RCC 7860 (cell line): Measurements from ENCODE around the gene SNAI3.

Experiments
- DNase-seq: peaks from one replicate; pipeline ENCODE4 v3.0.0-alpha.2; 2015; ENCODE audit warnings: low spot score
- FAIRE-seq: peaks from 2 replicates; lab custom pipeline; 2012; peaks lifted over from hg19 to GRCh38; lab: Jason Lieb, UNC

SNAI3 gene

DNA sequence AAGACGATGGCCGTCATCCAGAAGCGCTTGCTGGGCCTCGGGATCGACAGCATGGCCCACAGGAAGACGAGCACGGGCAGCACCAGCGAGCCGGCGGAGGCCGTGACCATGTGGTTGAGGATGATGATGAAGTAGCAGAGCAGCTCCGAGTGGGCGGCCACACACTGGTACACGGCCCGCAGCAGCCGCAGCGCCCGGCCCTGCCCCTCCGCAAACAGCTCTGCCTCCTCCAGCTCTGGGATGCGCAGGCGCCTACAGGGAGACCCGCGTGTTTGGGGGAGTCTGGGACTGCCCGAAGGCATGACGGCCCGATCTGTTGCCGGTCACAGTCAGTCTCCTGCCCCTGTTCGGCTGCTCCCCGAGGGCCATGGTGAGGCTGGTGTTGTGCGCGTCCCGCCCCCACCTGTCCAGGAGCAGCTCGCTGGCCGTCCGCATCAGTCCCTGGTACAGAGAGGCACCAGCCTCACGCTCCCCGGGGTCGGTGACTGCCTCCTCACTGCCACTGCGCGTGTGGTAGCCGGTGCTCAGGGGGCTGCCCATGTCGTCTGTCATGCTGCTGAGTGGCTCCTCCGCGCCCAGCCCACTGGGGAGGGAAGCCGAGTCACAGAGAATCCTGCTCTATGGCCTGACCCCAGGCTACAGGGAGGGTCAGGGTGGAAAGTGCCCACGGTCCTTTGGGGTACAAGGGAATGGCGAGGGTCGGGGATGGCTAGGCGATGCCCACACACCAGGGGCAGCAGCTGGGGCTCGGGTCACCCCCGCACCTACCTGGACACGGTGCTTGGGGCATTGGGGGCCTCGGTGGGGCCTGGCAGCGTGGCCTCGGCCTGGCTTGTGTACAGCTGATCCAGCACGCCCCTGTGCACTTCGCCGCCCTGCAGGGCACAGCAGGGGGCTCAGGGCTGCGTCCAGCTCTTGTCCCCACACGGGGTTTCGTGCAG is 35.8 kb upstream of the SNAI3 start:
- no peak for FAIRE-seq
- no peak for DNase-seq

DNA sequence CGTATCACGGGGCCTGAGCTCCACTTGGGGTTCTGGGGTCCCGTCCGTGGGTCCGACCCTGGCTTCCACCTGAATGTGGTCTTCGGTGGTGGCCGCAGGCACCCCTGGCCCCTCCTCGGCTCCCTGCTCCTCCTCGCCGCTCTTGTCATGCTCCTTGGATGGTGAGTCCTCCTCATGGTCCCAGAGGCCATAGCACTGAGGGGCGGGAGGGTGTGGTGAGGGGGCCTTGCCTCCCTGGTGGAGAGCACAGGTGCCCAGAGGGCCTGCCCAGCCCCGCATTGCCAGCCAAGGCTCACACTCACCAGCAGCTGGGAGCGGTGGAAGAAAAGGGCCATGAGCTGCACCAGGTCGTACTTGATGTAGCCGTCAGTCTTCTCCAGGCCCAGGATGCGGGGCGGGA is 34.9 kb upstream of the SNAI3 start:
- no peak for FAIRE-seq
- DNase-seq: no peak

DNA sequence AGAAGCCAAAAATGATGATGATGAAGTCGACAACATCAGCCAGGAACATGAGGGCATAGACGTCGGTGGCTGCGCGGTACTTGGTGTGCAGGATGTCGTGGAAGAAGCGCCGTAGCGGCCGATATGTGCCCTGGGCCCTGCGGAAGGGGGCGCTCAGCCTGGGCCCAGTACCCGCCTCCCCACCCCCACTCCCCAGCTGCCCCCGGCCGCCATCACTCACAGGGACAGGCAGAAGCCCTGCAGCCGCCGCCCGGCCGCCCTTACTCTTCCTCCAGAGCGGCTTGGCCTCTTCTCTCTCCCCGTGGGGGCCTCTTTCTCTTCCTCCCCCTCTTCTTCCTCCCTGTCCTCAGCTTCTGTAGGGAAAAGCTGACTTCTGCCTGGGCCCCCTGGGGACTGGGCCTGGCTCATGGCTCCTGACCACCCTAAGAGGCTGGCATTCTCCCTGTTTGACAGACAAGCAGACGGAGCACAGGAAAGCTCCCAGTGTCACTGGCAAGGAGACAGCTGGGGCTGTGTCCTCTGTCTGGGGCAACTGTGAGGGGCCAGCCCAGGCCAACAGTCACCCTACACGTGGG is 34.2 kb upstream of the SNAI3 start:
- FAIRE-seq: no peak
- DNase-seq: no peak

DNA sequence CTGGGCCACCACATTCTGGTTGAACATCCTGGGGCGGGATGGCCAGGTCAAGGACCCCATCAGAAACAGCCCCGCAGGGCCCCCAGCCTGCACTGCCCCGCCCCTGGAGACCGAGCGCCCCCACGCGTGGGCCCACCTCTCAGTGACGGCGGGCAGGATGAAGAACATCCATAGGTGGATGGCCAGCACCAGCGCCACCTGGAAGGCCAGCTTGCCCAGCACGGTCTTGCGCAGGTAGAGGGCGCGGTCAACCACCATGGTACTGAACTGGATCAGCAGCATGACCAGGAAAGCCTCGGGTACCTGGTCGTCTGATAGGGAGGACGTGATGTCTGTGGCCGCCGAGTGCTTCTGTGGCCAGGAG is 33.6 kb upstream of the SNAI3 start:
- DNase-seq (no peak), FAIRE-seq (no peak)

DNA sequence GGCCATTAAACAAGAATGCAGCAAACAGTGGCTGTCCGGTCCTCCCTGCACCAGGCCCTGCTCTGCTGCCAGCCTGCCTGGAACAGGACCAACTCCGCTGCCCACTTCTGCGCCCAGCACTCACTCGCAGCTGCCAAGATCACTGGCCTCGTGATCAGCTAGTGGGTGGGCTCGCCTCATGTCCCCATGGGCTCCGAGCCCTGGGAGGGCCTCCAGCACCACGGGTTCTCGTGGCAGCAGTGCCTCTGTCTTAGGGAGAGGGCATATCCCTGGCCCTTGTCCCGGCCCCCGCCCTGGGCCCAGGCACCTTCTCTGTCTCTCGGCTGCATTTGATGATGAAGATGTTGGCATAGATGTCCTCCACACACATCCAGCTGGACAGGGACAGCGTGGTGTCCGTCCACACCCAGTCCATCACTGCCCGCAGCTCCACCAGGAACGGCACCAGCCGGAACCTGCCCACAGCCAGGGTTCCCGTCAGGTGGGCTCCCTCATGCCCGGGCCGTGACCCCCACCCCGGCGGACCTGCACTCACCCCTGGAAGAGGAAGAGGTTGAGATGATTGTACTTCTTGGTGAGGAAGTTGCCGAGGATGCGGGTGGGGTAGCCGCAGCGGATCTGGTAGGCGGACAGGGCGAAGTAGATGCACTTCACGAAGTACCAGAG is 33.1 kb upstream of the SNAI3 start:
- DNase-seq: no peak
- FAIRE-seq: no peak

DNA sequence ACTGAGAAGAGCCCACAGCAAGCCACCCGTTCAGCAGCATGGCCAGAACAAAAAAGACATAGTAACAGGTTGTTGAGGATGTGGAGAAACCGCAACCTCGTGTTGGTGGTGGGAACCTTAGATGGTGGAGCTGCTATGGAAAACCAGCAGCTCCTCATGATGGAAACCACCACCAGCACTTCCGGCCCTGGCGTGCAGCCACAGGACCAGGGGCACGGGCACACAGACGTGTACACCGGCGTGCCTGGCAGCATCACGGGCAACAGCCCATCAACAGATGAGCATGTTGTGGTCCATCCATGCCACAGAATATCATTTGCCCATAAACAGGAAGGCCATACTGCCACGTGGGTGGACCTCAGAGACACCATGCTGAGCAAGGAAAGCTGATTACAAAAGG is 31.9 kb upstream of the SNAI3 start:
- DNase-seq (no peak), FAIRE-seq (no peak)

DNA sequence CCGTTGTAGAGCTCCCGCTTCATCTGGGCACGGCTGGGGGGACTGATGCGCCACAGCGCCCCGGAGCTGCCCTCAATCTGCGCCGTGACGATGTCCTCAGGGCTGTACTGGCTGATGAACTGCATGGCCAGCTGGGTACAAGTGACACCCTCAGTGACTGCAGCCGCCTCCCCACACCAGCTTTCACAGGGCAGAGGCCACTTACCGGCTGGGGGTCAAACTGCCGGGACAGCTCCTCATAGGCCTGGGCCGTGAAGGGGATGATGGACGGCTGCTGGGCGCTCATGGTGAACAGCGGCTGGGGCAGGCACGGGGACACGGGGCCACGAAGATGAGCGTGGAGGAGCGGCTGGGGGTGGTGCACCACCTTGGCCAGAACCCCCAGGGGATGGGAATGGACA is 30.3 kb upstream of the SNAI3 start:
- FAIRE-seq: no peak
- no peak for DNase-seq

DNA sequence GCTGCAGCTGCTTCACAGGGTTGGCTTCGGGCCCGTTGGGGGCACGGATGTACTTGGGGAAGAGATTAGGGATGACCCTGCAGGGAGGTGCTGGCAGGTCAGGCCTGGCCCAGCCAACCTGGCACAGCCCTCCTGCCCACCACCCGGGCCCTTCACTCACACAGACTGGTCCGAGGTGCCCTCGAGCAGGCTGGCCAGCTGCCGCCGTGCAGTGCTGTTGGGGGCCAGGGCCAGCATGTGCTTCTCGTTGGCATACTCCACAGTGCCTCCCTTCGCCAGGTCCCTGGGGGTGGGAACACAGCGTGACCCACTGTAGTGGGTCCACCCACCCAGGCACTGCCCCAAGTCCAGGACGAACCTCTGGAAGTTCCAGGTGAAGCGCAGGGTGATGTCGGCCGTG is 29.9 kb upstream of the SNAI3 start:
- FAIRE-seq (no peak), DNase-seq (no peak)

DNA sequence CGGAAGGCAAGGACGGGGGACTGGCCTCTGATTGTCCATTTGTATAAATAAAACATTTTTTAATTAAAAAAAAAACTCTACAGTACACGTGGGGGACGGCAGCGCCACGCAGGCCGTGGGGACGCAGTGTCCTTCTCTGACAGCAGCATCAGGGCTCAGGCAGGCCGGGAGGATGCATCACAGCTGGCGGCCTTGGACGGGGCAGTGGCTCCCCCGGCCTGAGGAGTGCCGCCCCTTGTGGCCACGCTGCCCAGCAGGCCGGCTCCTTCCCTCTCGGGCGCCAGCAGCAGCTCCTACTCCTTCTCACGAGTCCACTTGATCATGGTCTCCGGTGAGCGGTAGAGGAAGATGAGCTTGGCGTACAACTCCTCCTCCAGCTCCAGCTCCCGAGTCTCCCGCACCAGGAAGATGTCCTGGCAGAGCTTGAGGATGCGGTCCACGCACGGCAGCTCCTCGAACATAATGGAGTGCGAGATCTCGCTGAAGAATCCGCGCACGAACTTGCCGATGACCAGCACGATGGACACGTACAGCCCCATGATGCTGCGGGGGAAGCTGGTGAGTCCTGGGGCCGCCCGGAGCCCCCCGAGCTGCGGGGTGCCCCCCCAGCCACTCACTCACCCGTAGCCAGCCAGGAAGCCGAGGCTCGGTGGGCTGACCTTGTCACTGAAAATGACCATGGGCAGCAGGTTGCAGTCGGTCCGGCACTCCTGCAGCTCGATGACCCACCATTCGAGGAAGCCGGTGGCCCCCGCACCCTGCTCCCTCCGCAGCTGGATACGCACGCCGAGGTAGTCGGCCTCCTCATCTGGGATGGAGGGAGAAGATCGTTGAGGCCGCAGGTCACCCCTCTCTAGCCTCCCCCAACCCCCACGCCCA is 29.2 kb upstream of the SNAI3 start:
- DNase-seq: no peak
- FAIRE-seq: no peak

DNA sequence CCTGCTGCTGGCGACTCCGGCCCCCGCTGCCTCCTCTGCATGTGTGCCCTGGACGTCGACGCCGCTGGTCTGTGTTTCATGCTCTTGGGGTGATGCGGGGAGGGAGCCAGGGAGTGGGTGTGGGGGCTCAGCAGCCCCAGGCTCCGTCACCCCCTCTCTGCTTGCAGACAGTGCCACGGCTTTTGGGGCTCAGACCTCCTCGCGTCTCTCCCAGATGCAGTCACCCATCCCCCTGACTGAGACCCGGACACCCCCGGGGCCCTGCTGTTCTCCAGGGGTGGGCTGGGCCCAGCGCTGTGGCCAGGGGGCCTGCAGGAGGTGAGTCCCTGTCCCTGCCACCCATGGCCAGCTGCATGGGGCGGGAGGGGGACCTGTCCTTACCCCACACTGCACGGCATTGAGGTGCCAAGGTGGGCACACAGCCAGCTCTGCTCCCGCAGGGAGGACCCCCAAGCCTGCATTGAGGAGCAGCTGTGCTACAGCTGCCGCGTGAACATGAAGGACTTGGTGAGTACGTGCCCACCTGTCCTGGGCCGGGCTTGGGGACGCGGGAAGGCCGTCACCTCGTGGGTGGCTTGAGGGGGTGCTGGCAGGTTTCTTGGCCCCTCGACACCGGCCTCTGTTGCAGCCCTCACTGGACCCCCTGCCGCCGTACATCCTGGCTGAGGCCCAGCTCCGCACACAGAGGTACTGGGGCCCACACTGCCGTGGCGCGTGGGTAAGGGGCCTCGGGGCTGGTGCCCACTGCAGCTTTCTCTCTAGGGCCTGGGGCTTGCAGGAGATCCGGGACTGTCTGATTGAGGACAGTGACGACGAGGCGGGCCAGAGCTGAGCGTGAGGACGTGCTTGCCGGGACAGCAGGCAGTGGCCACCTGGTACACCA is 28.4 kb upstream of the SNAI3 start:
- no peak for FAIRE-seq
- no peak for DNase-seq

DNA sequence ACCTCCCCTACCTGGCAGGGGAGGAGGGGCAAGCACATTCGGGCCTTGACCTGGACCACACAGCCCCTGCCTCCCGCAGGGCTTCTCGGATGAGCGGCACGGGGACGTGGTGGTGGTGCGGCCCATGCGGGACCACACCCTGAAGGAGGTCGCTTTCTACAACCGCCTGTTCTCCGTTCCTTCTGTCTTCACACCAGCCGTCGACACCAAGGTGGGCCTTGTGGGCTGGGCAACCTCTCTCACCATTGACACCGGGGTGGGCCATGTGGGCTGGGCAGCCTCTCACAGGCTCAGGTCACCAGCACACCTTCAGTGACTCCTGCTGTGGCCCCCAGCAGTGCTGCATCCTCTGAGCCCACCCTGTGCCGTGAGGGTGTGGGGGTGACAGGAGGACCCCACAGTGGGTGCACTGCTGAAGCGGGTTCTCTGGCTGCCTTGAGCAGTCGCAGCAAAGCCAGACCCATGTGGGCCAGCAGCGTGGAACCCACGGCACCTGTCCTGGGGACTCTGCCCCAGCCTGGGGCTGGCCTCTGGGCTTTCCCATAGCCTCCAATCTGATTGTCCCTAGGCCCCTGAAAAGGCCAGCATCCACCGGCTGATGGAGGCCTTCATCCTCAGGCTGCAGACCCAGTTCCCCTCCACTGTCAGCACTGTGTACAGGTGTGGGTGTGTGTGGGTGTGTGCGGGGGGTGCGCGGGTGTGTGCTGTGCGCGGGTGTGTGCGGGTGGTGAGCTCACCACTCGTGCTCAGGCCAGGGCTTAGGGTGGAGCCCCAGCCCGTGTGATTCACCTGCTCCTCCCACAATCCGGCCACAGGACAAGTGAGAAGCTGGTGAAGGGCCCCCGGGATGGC is 27.5 kb upstream of the SNAI3 start:
- peak; percentile 53 for DNase-seq
- no peak for FAIRE-seq

DNA sequence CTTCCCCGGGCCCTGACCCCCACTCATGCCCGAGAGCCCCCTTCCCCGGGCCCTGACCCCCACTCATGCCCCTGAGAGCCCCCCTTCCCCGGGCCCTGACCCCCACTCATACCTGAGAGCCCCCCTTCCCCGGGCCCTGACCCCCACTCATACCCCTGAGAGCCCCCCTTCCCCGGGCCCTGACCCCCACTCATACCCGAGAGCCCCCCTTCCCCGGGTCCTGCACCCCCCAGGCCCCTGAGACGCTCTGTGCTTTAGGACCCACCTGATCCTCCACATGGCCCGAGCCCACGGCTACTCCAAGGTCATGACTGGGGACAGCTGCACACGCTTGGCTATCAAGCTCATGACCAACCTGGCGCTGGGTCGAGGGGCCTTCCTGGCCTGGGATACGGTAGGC is 26.7 kb upstream of the SNAI3 start:
- no peak for DNase-seq
- FAIRE-seq: no peak

DNA sequence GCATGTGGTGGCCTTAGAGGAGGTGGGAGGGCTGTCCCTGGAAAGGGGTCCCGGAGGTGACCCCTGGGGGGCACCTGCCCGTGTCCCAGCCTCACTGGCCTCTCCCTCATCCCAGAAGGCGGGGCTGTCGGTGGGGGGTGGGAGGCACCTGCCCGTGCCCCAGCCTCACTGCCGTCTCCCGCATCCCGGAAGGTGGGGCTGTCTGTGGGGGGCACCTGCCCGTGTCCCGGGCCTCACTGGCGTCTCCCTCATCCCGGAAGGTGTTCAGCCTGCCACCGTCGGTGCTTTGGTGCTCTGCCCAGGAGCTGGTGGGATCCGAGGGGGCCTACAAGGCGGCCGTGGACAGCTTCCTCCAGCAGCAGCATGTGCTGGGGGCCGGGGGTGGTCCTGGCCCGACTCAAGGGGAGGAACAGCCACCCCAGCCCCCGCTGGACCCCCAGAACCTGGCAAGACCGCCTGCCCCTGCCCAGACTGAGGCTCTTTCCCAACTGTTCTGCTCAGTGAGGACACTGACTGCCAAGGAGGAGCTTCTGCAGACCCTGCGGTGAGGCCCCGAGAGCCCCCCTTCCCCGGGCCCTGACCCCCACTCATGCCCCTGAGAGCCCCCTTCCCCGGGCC is 26.2 kb upstream of the SNAI3 start:
- FAIRE-seq (no peak), DNase-seq (no peak)

DNA sequence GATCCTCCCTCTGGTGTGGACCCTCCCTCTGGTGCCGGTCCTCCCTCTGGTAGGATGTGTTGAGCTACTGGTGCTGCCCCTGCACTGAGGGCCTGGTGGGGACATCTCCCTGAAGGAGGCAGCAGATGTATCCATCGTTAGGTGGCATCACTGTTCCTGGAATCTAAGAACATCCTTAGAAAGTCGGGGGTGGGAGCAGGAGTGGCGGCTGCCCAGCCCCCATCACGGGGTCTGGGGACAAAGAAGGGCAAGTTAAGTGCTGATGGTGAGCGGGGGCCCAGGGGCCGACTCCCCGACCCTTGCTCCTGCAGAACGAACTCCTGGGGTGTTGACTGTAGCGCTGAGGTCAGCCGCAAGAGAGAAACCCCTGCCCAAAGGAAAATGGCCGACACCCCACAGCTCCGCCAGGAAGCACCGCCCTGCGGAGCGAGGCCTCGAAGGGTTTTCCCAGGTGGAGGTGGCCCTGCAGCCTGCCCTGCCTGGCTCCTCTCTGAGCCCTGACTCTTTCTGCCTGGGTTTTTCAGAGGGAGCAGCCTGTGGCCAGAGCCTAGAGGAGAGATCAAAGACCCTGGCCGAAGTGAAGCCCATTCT is 25.5 kb upstream of the SNAI3 start:
- no peak for FAIRE-seq
- no peak for DNase-seq

DNA sequence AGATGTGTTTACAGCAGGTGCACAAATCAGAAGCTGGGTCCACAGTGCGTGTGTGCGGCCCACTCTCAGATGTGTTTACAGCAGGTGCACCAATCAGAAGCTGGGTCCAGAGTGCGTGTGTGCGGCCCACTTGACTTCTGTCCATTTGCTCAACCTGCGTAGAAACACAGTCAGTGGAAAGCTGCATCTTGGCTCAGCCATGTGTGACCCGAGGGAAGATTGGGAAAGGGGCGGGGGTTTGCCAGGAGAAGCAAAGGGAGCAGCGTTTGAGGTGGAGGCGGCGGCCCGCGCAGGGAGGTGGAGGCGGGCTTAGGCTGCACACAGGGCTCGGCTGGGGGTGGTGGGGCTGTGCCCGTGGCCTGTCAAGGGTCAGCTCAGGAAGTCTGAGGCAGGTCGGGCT is 24.2 kb upstream of the SNAI3 start:
- DNase-seq (no peak), FAIRE-seq (no peak)

DNA sequence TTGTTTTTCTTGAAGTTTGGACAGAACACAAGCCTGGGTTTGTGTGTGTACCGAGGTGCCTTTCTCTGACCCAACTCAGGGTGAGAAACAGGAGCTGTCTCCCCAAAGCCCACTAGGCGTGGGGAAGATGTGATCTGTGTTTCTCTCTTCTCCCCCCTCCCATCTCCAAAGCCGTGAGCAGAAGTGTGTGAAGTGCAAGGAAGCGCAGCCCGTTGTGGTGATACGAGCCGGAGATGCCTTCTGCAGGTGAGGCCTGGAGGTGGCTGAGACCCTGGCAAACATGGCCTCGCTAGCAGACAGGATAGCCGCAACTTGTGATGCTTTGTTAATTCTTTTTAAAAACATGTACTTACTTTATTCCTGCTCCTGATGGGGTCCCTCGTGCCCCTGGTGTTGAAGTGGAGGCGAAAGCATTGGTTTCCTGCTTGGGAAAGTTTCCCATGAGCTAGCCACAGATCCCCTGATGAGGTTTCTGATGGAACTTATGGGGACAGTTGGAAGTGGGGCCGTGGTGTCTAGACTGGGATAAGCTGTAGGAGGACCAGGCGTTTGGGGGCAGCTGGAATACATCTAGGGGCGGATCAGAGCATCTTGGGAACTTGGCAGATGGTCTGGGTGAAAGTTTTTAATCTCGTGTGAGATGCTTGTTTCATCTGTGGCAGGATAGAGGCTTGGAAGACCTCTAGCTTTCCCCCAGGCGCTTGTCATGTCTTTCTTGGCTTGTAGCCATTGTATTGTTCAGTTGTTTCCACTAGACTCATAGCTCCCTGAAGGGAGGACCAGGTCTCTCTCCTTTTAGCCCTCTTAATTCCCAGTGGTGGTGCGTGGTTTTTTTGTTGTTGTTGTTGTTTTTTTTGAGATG is 20.9 kb upstream of the SNAI3 start:
- FAIRE-seq (no peak), DNase-seq (no peak)

DNA sequence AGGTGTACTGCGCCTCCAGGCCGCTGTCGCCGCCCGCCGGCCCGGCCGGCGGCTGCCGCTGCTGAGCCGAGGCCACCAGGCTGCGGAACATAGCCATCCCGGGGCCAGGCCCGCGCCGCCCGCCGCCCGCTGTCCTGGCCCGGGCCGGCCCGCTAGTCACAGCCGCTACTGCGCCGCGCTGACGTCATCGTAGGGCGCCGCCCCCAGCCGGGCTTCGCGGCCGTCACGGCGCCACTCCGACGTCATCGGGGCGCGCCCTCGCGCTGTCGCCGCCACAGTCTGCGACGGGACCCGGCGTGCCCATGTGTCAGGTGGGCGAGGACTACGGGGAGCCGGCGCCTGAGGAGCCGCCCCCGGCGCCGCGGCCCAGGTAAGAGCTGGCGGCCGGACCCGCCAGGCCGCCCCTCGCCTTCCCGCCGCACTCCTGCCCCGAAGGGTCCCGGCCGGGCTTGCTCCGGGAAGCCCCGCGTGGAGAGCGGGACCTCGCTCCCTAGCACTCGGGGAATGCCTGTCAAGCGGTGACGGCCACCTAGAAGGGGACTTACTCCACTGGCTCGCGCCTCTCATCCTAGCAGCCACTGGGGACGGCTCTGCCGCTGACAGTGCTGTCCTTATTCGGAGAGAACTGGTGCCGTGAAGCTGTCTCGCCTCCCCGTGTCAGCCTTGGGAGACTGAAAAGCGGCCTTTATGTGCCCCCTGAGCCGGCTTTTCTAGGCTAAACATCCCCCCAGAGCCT is 20.1 kb upstream of the SNAI3 start, which contains the start of the genes CTU2 and RNF166:
Gene CTU2, plus strand, starts transcription at position 275 of the 736 bp plus-strand sequence. Its CDS starts 28 bp downstream, at position 303.
Gene RNF166, minus strand, starts transcription at position 180 of the 736 bp plus-strand sequence. Its CDS starts 83 bp downstream, at position 97.
- FAIRE-seq (no peak), DNase-seq (peak; percentile 58)
